SJSA1 (cell line): ENCODE results near the gene TRERF1. TPM values are rescaled to one million over a fixed set of nuclear protein-coding genes. Genes with fewer than 3 reads are reported as not detected.

Experiments
- DNase-seq, 2 experiments: peaks; one replicate each; pipeline ENCODE4 v3.0.0-alpha.2; 2015 to 2020; ENCODE audit warnings: low spot score in 2 of 2, low read depth in 1 of 2
- H3K27ac ChIP-seq: fragments of 250-450 bp; sonication (Bioruptor Pico); 2 replicates; pipeline ENCODE4 v1.5.1; 2020; ENCODE audit warnings: mild to moderate bottlenecking, moderate library complexity
- H3K27me3 ChIP-seq: fragments of 250-450 bp; sonication (Bioruptor Pico); replicated peaks from 2 replicates; pipeline ENCODE4 v1.5.1; 2020; ENCODE audit warnings: mild to moderate bottlenecking, moderate library complexity
- H3K36me3 ChIP-seq: fragments of 250-450 bp; sonication (Bioruptor Pico); 2 replicates; pipeline ENCODE4 v1.5.1; 2020; ENCODE audit warnings: mild to moderate bottlenecking
- H3K4me1 ChIP-seq: fragments of 250-450 bp; sonication (Bioruptor Pico); replicated peaks from 2 replicates; pipeline ENCODE4 v1.6.1; 2021; ENCODE audit warnings: mild to moderate bottlenecking
- H3K4me3 ChIP-seq: fragments of 250-450 bp; sonication (Bioruptor Pico); 2 replicates; pipeline ENCODE4 v1.5.1; 2020; ENCODE audit warnings: mild to moderate bottlenecking
- H3K9me3 ChIP-seq: fragments of 250-450 bp; sonication (Bioruptor Pico); replicated peaks from 2 replicates; pipeline ENCODE4 v1.5.1; 2020; ENCODE audit warnings: mild to moderate bottlenecking
- total RNA-seq: library from RNA; depleted of rRNA; stranded (reverse); fragments of >200 nt; shearing (Covaris generic); gene quantifications from 2 replicates; pipeline ENCODE4 v1.2.3, GENCODE V29; 2014

TRERF1 gene
- total RNA-seq, 1 experiment from 2014 or later, result 3.6 TPM

DNA sequence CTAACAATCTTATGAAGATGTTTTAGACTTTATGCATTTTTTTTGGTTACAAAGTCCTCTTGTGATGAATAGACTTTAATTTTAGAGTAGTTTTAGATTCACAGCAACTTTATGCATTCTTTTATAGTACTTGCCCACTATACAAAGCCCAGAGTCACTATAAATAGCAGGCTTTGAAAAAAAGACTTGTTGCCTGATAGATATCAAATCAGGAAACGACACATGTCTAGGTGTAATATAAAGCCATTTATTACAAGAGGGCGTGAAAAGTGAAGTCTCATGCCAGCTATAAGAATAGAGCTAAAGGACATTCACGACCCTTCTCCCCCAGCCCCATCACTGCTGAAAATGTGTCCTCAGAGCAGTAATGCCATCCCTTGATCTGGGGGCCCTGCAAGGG is 156.0 kb downstream of the TRERF1 start:
- no peak for DNase-seq
- Histone ChIP-seq H3K9me3 (no peaks in the 10 kb centered on the region), H3K4me3 (no peak overlapping the region), H3K27me3 (no peaks in the 10 kb centered on the region), H3K36me3 (peaks cover 11% of the 10 kb centered on the region), H3K4me1 (peaks cover 47% of the 10 kb centered on the region), H3K27ac (no peak overlapping the region)

DNA sequence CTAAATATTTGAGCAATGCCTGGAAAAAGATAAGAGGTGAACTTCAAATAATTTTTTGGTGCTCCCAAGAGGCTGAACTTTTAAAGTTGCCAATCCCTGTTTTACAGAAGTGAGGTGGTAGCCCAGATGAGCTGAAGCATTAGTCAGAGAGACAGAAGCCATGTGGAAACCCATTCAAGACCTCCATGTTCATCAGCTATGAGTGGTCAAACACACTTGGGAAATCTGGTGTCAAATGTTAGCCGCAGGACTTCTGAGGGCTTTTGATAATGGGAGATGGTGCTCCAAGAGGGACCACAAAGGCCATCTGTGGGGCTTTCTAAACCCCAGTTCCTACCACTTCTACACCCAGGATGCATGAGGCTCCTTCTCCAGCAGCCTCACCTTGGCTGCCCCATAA is 156.5 kb downstream of the TRERF1 start:
- DNase-seq, result no peak
- H3K27me3 ChIP-seq, result no peaks in the 10 kb centered on the region
- no peak overlapping the region for H3K27ac ChIP-seq
- H3K36me3 ChIP-seq, result peaks cover 8% of the 10 kb centered on the region
- H3K9me3 ChIP-seq, result no peaks in the 10 kb centered on the region
- H3K4me3 ChIP-seq, result no peak overlapping the region
- peaks cover 47% of the 10 kb centered on the region for H3K4me1 ChIP-seq

DNA sequence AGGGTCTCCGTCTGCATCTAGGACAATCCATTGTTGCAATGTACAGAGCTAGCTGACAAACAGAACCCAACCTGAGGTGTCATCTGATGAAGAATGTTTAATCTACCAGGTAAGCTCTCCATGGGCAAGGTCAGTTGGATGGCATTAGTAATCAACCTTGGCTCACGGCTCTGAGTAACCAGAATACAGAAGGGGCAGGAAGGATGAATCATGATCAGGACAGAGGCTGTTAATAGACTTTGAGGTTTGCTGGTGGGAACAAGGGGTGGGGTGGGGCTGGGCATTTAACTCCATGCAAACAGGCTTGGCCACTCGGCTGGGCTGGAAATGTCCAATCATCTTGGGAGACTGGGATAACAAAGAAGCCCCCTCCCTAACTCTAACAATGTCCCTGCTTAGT is 157.0 kb downstream of the TRERF1 start:
- Histone ChIP-seq H3K27me3 (no peaks in the 10 kb centered on the region), H3K36me3 (peaks cover 6% of the 10 kb centered on the region), H3K4me3 (no peak overlapping the region), H3K27ac (no peak overlapping the region), H3K4me1 (peaks cover 47% of the 10 kb centered on the region), H3K9me3 (no peaks in the 10 kb centered on the region)
- DNase-seq, result peak; percentile 40 to 62

DNA sequence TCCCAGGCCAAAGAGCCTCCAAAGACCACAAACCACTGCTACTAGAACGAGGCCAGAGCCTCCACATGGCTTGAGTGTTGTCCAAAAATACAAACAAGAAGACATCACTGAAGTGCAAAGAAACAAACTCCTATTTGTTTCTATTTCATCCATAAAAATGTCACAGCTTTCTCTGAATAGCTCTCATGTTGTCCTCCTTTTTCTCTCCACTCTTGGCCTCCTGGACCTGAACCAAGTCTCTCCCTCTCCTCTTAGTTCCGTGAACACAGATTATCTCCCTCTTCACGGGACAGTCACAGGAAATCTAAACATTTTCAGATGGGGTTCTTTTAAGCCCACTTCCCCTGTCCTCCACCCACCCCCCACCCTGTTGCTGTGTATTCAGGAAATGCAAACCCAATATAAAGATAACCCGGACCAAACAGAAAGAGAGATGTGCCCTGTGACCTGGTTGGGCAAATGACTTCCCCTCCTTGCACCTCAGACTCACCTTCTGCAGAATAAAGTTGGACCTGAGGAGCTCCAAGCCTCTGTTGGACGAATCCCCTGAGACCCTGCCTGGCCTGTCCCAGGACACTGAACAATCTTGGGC is 158.2 kb downstream of the TRERF1 start:
- H3K9me3 ChIP-seq, result no peaks in the 10 kb centered on the region
- peaks cover 47% of the 10 kb centered on the region for H3K4me1 ChIP-seq
- no peak overlapping the region for H3K27ac ChIP-seq
- peaks cover 4% of the 10 kb centered on the region; the same call in 1 of the 2 replicates for H3K36me3 ChIP-seq
- no peak overlapping the region for H3K4me3 ChIP-seq
- H3K27me3 ChIP-seq, result no peaks in the 10 kb centered on the region
- no peak for DNase-seq

DNA sequence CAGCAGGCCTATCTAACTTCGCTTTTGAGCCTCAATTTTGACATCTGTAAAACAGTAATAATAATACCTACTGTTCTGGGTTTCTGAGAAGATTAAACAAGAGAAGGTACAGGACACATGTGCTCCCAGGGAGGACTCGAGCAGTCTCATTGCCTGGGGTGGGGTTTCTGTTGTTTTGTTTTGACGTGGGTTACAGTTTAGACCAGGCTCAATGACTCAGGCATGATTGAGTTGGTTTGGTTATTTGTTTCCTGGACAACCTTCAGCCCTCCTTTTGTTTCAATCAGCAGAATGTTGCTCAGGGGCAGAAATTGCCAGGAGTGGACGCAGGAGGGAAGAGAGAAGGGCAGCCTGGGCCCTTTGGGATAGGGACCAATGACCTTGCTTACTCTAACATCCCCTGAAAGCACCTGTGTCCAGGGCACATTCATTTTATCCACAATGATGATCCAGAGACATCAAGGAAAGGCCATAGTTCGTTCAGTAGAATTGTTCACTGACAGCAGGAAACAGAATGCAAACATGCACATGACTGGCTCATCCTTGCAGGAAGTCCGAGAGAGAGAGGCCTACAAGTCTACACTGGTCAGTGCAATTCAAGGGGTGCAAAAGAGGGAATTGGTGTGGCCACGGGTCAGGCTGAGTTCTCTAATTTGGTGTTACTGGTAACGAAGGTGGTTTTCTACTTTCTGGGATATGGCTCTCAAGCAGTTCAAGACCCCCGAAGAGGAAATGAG is 159.6 kb downstream of the TRERF1 start:
- DNase-seq, result peak; percentile 78
- Histone ChIP-seq H3K4me1 (peaks cover 42% of the 10 kb centered on the region), H3K36me3 (peaks cover 4% of the 10 kb centered on the region; the same call in 1 of the 2 replicates), H3K27me3 (no peaks in the 10 kb centered on the region), H3K27ac (peak overlapping the region; percentile 82), H3K4me3 (no peak overlapping the region), H3K9me3 (no peaks in the 10 kb centered on the region)

DNA sequence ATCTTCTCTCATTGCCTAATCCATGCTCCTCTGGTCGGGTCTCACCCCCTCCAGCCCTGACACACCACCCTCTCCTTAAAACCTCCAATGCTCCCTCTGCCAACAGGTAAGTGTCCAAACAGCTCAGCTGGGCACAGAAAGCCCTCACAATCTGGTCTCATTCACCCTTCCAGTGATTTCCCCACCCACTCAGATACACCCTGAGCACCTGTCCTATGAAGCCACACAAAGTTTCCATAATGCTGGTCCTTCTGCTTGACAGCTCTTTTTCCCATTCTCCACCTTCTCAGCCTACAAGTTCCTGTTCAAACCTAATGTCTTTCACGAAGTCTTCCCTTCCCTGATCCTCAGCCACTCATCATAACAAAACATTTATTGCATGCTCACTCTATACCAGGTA is 164.0 kb downstream of the TRERF1 start:
- Histone ChIP-seq H3K36me3 (peaks cover 4% of the 10 kb centered on the region; the same call in 1 of the 2 replicates), H3K27me3 (no peaks in the 10 kb centered on the region), H3K4me3 (no peak overlapping the region), H3K27ac (no peak overlapping the region), H3K9me3 (no peaks in the 10 kb centered on the region), H3K4me1 (peaks cover 13% of the 10 kb centered on the region)
- no peak for DNase-seq

DNA sequence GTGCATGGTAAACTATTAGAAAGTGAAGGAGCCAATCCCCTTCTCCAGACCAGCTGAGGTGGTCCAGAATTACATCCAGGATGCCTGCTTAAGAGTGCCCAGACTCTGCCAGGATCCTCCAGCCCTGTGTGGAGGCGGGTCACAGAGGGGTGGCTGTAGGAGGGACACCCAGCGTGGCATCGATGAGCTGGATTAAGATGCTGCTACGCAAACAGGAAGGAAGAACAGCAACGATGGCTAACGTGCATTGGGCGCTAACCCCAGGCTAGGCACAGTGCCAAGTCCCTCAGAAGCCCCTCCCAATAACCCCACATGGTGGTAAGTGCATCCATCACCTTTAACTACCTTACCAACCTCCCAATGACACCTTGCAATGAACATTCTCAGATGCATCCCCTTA is 170.2 kb downstream of the TRERF1 start:
- Histone ChIP-seq H3K4me1 (peaks cover 9% of the 10 kb centered on the region), H3K27ac (no peak overlapping the region), H3K4me3 (no peak overlapping the region), H3K27me3 (no peaks in the 10 kb centered on the region), H3K9me3 (no peaks in the 10 kb centered on the region), H3K36me3 (no peaks in the 10 kb centered on the region)
- DNase-seq, result no peak

DNA sequence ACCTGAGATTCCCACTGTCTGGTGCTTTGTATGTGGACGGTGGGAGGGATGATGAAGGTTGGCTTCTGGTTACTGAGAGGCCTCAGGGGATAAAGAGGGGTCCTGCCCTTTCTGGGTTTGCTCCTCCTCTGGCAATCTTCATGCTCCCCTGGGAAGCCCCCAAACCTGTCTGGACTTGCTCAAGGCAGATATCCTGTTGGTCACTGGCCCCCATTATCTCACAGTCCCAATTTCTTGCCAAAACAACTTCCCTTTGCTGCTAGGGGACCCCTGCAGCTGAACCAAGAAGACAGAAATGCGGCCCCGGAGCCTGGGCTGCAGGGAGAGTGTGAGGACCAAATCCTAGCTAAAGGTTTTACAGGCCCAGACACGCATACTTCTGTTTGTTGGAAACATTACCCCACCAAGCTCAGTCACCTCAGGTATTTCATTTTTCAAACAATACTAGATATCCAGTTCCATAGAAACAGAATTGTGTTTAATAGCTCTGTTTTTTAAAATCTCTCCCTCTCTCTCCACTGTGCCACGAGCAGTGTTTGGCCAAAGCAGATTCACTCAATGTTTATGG is 170.7 kb downstream of the TRERF1 start:
- no peak for DNase-seq
- H3K27ac ChIP-seq, result no peak overlapping the region

DNA sequence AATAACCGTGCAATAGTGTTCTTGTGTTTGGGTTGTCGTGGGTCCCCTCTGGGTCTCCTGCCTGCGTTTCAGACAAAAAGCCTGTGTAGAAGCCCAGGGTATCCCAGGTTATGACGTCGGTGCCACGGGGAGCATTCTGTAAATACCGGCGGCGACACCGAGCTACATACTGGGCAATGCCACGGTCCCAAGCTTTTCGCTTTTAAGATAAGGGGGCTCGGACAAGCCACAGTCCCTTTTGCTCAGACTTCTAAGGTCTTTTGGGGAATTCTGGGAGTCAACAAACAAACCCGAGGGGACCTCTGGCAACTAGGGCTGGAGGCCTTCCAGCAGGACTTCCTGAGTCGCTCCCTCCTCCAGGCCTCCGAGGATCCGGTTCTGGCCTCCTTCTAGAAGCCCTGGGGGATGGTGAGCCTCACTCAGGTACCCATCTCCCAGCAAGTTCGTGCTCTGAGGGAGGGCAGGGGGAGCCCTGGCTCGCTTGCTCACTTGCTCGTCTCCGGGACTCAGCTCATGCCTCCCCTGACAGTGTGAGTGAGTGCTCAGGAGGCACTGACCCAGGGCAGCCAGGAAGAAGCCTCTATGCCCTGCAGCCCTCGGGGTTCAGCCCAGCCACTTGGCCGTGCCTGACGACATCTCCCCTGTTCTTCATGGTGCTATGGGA is 171.6 kb downstream of the TRERF1 start:
- DNase-seq, result no peak
- Histone ChIP-seq H3K36me3 (no peaks in the 10 kb centered on the region), H3K4me1 (peaks cover 21% of the 10 kb centered on the region), H3K9me3 (no peaks in the 10 kb centered on the region), H3K27ac (no peak overlapping the region), H3K27me3 (no peaks in the 10 kb centered on the region), H3K4me3 (no peak overlapping the region)

More for the DNA sequence above, 170.7 kb downstream of the TRERF1 start:
- H3K36me3 ChIP-seq, result no peaks in the 10 kb centered on the region
- peaks cover 14% of the 10 kb centered on the region for H3K4me1 ChIP-seq
- H3K9me3 ChIP-seq, result no peaks in the 10 kb centered on the region
- H3K27me3 ChIP-seq, result no peaks in the 10 kb centered on the region
- H3K4me3 ChIP-seq, result no peak overlapping the region

DNA sequence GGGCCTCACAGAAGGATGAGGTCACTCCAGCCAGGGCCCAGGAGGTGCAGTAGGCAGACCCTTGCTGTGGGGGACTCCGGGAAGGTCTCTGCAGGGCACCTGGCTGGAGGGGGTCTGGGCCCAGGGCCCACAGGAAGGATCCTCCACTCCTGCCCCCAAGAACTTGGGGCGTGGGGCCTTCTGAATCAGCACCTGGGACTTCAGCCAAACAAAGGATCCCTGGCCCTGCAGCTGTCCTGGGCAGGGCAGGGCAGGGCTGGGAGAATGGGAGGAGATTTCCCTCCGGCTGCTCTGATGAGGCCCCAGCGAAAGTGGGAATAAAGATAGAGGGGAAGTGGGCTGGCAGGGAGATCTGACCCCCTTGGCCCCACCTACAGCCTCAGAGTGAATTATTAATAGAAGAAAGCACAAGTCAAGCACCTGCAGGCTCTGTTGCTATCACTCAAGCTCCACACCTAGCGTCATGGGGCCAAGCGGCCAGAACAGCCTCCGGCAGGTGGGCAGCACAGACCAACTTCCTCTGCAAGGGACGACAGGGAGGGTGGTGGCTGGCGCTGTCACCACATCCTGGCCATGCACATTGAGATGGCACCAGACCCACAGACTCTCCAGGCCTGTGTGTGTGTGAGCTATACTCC is 172.5 kb downstream of the TRERF1 start:
- no peak overlapping the region for H3K4me3 ChIP-seq
- H3K9me3 ChIP-seq, result no peaks in the 10 kb centered on the region
- peaks cover 21% of the 10 kb centered on the region for H3K4me1 ChIP-seq
- DNase-seq, result no peak
- no peak overlapping the region for H3K27ac ChIP-seq
- H3K27me3 ChIP-seq, result no peaks in the 10 kb centered on the region
- H3K36me3 ChIP-seq, result no peaks in the 10 kb centered on the region

DNA sequence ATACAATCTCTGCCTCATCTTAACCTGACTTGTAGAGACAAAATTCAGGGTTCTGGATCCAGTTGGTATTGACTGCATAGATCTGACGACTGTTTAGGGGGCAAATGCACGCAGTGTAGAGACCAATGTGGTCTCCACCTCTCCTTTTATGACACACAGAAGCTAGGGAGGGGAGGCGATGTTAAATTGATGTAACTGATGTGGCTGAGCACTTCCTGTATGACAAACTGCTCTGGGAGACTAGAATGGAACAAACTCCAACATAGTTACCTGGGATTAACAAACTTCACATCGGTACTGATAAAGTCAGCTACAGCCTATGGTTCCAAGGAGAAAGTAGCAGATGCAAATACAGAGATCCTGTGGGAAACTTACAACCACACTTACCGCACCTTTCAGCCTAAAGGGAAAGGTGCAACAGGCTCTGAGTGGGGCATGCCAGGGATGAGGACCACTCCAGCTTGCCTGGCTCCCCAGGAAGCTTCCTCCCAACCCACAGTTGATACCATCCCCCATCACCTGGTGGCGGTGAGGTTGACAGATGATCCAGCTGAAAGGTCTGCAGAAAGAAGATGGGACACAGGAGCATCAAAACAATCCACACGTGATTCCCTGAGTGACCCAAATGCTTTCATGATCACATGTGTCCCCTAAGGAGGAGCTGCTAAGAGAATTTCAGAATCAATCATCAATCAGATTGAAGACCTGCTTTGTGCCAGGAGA is 173.4 kb downstream of the TRERF1 start:
- DNase-seq, result no peak
- Histone ChIP-seq H3K27me3 (no peaks in the 10 kb centered on the region), H3K4me3 (no peak overlapping the region), H3K9me3 (no peaks in the 10 kb centered on the region), H3K27ac (no peak overlapping the region), H3K4me1 (peaks cover 21% of the 10 kb centered on the region), H3K36me3 (no peaks in the 10 kb centered on the region)

DNA sequence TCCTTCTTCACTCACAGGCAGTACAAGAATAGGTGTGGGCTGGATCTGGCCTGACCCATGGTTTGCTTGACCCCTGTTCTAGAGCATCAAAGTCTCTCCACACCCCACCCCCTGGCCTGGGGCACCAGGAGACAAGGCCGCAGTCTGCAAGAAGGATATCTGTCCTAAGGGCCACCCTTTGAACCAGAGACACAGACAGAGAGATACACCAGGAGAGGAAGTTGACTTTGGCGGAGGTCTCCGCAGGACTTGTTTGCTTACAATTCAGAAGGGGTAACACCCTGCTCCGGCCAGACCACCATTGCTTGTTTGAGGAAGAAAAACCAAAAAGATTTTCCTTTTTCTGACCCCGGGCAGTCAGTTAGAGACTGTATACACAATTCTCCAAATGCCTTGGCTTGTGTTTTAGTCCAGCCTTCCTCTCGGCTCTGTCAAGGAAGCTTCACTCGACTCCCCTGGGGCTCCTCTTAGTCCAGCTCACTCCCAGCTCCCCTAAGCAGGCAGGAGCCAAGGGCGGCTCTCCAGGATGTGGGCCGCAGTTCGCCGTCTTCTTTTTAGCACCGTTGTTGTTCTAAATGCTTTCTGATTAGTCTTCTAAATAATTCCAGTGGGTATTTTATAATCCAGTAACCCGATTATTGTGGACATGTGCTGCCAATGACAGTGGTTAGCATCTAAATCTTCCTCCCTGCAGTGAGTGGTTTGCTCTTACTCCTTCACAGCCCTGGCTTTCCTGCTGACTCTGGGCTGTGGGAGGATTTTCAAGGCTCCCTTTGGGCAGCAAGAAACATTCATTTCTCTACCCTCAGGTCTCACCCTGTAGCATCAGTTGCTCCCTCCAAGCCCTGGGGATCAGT is 175.5 kb downstream of the TRERF1 start:
- Histone ChIP-seq H3K4me1 (peaks cover 21% of the 10 kb centered on the region), H3K27me3 (no peaks in the 10 kb centered on the region), H3K27ac (peak overlapping the region; percentile 47), H3K36me3 (no peaks in the 10 kb centered on the region), H3K9me3 (no peaks in the 10 kb centered on the region), H3K4me3 (no peak overlapping the region)
- peak in 1 of 2 experiments; percentile 60 for DNase-seq
